Lung (tissue), 12 donors: ENCODE data around the gene KIF22. TPM values are rescaled to one million over a fixed set of nuclear protein-coding genes. Genes with fewer than 3 reads are reported as not detected.

Source experiments
- ATAC-seq: fragments of 200-7000 bp; cut with Tn5 transposase; one replicate; pipeline ENCODE4 v1.9.1; 2020; ENCODE audit warnings: moderate number of reproducible peaks; ENCODE audit not compliant: insufficient read depth, low FRiP score
- DNase-seq, 3 donors: peaks; one replicate each; pipeline ENCODE4 v3.0.0-alpha.2; 2013 to 2017
- H3K27ac ChIP-seq, 2 donors: one replicate each; pipeline ENCODE4 v1.5.1; 2013; ENCODE audit warnings: mild to moderate bottlenecking in 2 of 2, moderate library complexity in 2 of 2, control low read depth in 1 of 2, inconsistent platforms in 1 of 2, low read depth in 1 of 2, low read length in 1 of 2
- H3K27me3 ChIP-seq, 3 donors: one replicate each; pipeline ENCODE4 v1.5.1; 2013; ENCODE audit warnings: low read length in 2 of 3; ENCODE audit not compliant: control insufficient read depth in 3 of 3, insufficient read depth in 3 of 3
- H3K36me3 ChIP-seq, 4 donors: one replicate each; pipeline ENCODE4 v1.5.1; 2013; ENCODE audit warnings: low read length in 4 of 4, mild to moderate bottlenecking in 1 of 4, moderate library complexity in 1 of 4; ENCODE audit not compliant: control insufficient read depth in 4 of 4, insufficient read depth in 4 of 4
- H3K4me1 ChIP-seq, 5 donors: one replicate each; pipeline ENCODE4 v1.5.1; 2013; ENCODE audit warnings: low read length in 5 of 5, mild to moderate bottlenecking in 2 of 5, moderate library complexity in 1 of 5; ENCODE audit not compliant: control insufficient read depth in 5 of 5, insufficient read depth in 5 of 5
- H3K4me3 ChIP-seq: one replicate; pipeline ENCODE4 v1.5.1; 2013; ENCODE audit warnings: mild to moderate bottlenecking, control low read depth, moderate library complexity
- H3K9ac ChIP-seq, 2 donors: one replicate each; pipeline ENCODE4 v1.5.1; 2013; ENCODE audit warnings: low read length in 2 of 2, control low read depth in 1 of 2; ENCODE audit not compliant: insufficient read depth in 1 of 2
- H3K9me3 ChIP-seq, 4 donors: one replicate each; pipeline ENCODE4 v1.5.1; 2013; ENCODE audit warnings: low read length in 3 of 4, mild to moderate bottlenecking in 1 of 4, moderate library complexity in 1 of 4; ENCODE audit not compliant: control insufficient read depth in 4 of 4, insufficient read depth in 3 of 4
- WGBS, 2 donors: extraction: QIAGEN DNeasy Blood & Tissue Kit; methylation state at CpG; one replicate each; pipeline ENCODE4 v1.1.7; 2013; 5-methylcytosine and 5-hydroxymethylcytosine counted together
- polyA plus RNA-seq, 2 donors: library from polyadenylated mRNA; stranded (reverse); fragments of 200-250 nt; gene quantifications; one replicate each; pipeline ENCODE4 v1.2.1, GENCODE V29; 2013
- total RNA-seq, 2 donors: library from RNA; depleted of rRNA in 1 of 2; stranded (reverse); fragments of >200 nt in 1 of 2; gene quantifications; one replicate each; pipeline ENCODE4 v1.2.1, GENCODE V29; 2014 to 2021
- TF ChIP-seq, protein P1 (sequence below): IDR thresholded peaks from 2 replicates; pipeline ENCODE4 v1.5.1; 2012; ENCODE audit warnings: mild to moderate bottlenecking; ENCODE audit errors: control extremely low read depth, extremely low read depth
- donor health status: control.
- donor health status: control.
- donor health status: Bipolar disorder and iron deficiency.
- donor health status: healthy.
- donor health status: DM: yes; HTN: yes; CAD: no.

The KIF22 gene
- total and polyA plus RNA-seq, 4 donors = 22.1 to 84.9 (median 25.9) TPM

DNA sequence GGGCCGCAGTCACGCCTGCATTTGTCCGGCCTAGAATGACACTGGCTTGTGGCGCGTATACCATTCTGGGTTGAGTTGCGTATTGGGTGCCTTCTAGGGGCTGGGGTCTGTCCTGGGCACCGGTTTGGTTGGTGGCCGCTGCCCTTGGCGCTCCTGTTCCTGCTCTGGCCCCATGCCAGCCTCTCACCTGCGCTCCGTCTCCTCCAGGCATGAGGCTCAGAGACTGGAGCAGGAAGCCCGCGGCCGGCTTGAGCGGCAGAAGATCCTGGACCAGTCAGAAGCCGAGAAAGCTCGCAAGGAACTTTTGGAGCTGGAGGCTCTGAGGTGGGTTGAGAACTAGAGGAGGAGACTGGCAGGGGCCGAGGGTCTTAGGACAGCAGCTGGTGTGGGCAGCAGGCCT is 55.1 kb downstream of the KIF22 start:
- no peak overlapping the region for H3K9ac ChIP-seq
- H3K27ac ChIP-seq = peak overlapping the region in 1 of 2 donors; percentile 27
- ATAC-seq (no peak), DNase-seq (no peak)
- no peak overlapping the region for H3K4me3 ChIP-seq
- H3K9me3 ChIP-seq = no peaks in the 10 kb centered on the region
- TF ChIP-seq, protein P1, sequence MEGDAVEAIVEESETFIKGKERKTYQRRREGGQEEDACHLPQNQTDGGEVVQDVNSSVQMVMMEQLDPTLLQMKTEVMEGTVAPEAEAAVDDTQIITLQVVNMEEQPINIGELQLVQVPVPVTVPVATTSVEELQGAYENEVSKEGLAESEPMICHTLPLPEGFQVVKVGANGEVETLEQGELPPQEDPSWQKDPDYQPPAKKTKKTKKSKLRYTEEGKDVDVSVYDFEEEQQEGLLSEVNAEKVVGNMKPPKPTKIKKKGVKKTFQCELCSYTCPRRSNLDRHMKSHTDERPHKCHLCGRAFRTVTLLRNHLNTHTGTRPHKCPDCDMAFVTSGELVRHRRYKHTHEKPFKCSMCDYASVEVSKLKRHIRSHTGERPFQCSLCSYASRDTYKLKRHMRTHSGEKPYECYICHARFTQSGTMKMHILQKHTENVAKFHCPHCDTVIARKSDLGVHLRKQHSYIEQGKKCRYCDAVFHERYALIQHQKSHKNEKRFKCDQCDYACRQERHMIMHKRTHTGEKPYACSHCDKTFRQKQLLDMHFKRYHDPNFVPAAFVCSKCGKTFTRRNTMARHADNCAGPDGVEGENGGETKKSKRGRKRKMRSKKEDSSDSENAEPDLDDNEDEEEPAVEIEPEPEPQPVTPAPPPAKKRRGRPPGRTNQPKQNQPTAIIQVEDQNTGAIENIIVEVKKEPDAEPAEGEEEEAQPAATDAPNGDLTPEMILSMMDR = no peak
- 76 to 90% methylated on average over 18 of the region's 18 CpGs for WGBS, 2 donors
- peaks cover 0 to 12% (median 0%) of the 10 kb centered on the region in 5 donors for H3K4me1 ChIP-seq
- H3K36me3 ChIP-seq = peaks cover 0 to 65% (median 6%) of the 10 kb centered on the region in 4 donors
- H3K27me3 ChIP-seq = no peaks in the 10 kb centered on the region

DNA sequence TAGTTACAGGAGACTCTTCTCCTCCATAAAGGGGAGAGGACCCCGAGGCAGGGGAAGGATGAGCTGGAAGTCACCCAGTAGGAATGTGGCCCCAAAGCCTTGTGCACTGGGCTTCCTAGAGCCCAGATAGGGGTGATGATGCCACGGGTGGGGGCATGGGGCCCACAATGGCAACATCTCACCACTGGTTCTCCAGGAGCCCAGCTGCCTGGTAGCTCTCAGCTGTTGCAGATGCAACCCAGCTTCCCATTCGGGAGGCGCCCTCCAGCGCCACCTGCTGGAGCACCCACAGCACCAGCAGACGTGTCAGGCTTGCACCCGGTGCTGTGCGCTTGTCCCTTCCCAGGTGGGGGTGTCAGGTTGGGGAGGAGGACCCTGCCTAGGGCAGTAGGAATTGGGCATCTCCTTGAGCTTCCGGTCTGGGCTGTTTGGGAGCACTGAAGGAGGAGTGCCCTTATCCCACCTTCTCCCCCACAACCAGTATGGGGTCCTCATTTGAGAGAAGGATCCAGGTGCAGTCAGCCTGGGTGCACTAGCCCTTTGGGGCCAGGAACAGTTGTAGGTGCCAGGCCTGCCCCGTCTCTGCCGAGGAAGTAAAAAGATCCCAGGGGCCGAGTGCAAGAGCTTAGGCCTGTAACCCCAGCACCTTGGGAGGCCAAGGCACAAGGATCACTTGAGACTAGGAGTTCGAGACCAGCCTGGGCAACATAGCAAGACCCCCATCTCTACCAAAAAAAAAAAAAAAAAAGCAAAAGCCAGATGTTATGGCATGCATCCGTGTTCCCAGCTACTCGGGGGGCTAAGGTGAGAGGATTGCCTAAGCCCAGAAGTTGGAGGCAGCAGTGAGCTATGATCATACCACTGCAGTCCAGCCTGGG is 58.1 kb downstream of the KIF22 start:
- 46 to 47% methylated on average over 15 of the region's 15 CpGs for WGBS, 2 donors
- H3K27me3 ChIP-seq = no peaks in the 10 kb centered on the region
- peaks cover 0 to 12% (median 3%) of the 10 kb centered on the region in 5 donors for H3K4me1 ChIP-seq
- DNase-seq = peak; percentile 34 to 55 (median 45)
- TF ChIP-seq, protein P1 = peak; percentile 70
- peaks cover 0 to 42% (median 4%) of the 10 kb centered on the region in 4 donors for H3K36me3 ChIP-seq
- H3K9me3 ChIP-seq = no peaks in the 10 kb centered on the region
- ATAC-seq = peak; percentile 55
- H3K9ac ChIP-seq = no peak overlapping the region
- no peak overlapping the region for H3K4me3 ChIP-seq
- H3K27ac ChIP-seq = no peak overlapping the region

DNA sequence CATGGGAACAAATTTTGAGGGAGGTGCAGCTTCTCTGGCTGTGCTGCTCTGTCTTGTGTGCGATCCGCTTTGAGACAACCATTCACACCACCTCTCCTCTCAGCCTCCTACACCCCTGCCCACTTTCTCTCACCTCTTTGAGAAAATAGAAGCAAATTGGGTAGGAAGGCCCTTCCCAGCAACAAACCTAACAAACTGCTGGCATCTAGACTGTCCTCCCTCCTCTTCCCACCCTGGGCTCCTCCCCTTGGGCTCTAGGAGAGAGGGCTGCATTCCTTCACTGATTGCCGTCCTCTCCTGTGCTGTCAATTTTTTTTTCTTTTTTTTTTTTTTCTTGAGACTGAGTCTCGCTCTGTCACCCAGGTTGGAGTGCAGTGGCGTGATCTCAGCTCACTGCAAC is 59.0 kb downstream of the KIF22 start:
- H3K27me3 ChIP-seq = no peaks in the 10 kb centered on the region
- DNase-seq = peak in 2 of 3 donors; percentile 20 to 30
- no peaks in the 10 kb centered on the region for H3K9me3 ChIP-seq
- peaks cover 0 to 12% (median 2%) of the 10 kb centered on the region in 5 donors for H3K4me1 ChIP-seq
- no peak for ATAC-seq
- WGBS, 2 donors = 59 to 81% methylated on average over 5 of the region's 5 CpGs
- no peak overlapping the region for H3K27ac ChIP-seq
- peaks cover 0 to 34% (median 4%) of the 10 kb centered on the region in 4 donors for H3K36me3 ChIP-seq
- no peak overlapping the region for H3K9ac ChIP-seq
- no peak overlapping the region for H3K4me3 ChIP-seq
- TF ChIP-seq, protein P1 = no peak
